GM21576 (cell line): ENCODE data around the gene DLL4.

Experiments
- ATAC-seq: cut with Tn5 transposase; IDR thresholded peaks from one replicate; pipeline ENCODE4 v1.9.1; 2021; ENCODE audit warnings: mild to moderate bottlenecking, moderate library complexity; ENCODE audit not compliant: unreplicated experiment

The DLL4 gene

GRCh38 chr15:40986820-40987219 is 57.7 kb downstream of the DLL4 start:
- ATAC-seq = no peak

- no peak for ATAC-seq
These were observed 59.0 kb downstream of the DLL4 start for GRCh38 chr15:40988156-40988555.
